Skin of body (tissue), 2 donors: ENCODE data around the gene TMEM150A. TPM values are rescaled to one million over a fixed set of nuclear protein-coding genes. Genes with fewer than 3 reads are reported as not detected.
"Not testable (repeated sequence)": the region's sequence is repeated elsewhere in the genome, so short reads cannot be mapped to it uniquely, and the experiment has no call there.

ENCODE experiments used
- DNase-seq: peaks from one replicate; lab custom pipeline; 2025; lab: John Stamatoyannopoulos, UW
- total RNA-seq: library from RNA; depleted of rRNA; stranded (reverse); fragments of >200 nt; gene quantifications from one replicate; pipeline ENCODE4 v1.2.3, GENCODE V29; 2014

The TMEM150A gene
- 3.3 TPM for total RNA-seq

GRCh38 chr2:85602476-85603234 lies at the start of gene TMEM150A:
Gene TMEM150A (minus strand): TSS chr2:85602698. CDS start chr2:85601948, 750 bp downstream.
- peak; percentile 88 for DNase-seq

GRCh38 chr2:85652056-85652455 lies 49.6 kb upstream of the TMEM150A start:
- DNase-seq, result no peak

DNA sequence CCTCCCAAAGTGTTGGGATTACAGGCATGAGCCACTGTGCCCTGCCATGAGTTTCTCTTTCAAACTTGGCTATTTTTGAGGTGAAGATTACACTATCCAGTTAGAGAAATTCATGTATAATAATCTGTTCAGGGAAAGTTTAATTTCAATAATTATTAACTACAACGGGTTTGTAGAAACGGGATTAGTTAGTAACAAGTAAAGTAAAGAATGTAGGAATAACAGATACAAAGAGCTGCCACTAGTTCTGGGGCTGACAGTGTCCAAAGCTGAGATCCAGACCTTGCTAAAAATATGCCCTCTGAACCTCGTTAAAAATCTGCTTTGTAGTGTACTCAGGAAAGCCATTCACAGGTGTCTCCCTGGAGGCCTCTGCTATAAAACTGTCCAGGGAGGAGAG lies 48.6 kb upstream of the TMEM150A start:
- no peak for DNase-seq

GRCh38 chr2:85650456-85650855 lies 48.0 kb upstream of the TMEM150A start:
- no peak for DNase-seq

- no peak for DNase-seq
These were observed 47.0 kb upstream of the TMEM150A start for GRCh38 chr2:85649201-85650190.

GRCh38 chr2:85648619-85649018 lies 46.1 kb upstream of the TMEM150A start:
- DNase-seq, result no peak

DNA sequence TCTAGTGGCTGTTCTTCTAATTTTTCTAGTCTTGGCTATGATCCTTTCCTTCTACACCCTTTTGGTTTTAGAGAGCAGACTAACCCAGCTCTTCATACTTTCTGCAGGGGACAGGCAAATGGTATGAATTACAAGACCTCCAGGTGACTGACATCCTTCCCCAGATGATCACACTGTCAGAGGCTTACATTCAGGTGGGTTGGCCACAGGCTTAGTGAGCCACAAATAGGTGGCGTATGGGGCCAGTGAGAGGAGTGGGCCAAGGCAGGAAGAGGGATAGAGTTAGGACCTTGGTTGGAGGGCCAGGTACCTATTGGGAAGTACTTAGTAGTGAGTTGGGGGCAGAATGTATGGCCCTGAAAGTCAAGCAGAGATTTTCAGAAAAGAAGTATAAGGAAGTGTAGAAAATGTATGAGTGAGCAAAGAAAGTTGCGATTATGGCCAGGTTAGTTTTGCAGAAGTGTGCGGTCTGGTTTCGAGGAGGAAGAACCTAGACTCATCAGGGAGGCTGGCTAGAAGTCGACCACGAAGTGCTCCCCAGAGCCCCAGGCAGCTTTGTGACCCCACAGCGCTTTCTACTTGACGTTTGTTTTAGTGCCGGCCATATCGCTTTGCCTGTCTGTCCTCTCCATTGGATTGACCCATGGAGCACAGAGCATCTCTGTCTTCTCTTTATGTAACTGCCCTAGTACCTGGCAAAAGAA lies 45.5 kb upstream of the TMEM150A start:
- DNase-seq, result no peak

DNA sequence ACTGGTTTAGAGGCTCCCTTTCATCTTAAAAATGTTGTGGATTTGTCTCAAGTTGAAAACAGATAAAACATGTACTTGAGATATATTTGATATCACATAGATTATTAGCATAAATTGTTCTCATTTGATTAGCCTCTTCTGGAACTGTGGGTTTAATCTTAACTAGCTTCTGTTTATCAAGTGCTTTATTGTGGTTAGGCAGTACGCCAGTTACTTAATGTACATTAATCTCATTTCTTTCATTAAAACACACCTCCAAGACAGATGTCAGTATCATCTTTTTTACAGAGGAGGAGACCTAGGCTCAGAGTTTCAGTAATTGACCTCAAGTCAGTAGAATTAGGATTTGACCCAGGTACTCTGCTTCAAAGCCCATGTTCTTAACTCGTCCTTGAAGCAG lies 43.7 kb upstream of the TMEM150A start:
- DNase-seq, result no peak

GRCh38 chr2:85644909-85645308 lies 42.4 kb upstream of the TMEM150A start:
- no peak for DNase-seq

DNA sequence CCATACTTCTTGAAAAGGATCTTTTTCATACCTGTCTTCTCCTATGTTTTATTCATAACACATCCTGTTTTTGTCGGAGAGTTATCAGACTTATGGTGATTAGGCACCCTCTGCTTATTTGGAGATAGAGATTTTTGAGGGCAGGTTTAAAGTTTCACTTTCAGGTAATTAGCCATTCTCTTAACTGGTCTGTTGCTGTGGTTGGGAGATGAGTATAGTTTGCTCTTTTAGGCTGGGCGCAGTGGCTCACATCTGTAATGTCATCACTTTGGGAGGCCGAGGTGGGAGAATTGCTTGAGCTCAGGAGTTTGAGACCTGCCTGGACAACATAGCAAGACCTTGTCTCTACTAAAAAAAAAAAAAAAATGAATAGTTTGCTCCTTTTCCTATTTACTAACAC lies 40.2 kb upstream of the TMEM150A start:
- DNase-seq, result no peak

- no peak for DNase-seq
These were observed 33.1 kb upstream of the TMEM150A start for GRCh38 chr2:85635636-85636035.

DNA sequence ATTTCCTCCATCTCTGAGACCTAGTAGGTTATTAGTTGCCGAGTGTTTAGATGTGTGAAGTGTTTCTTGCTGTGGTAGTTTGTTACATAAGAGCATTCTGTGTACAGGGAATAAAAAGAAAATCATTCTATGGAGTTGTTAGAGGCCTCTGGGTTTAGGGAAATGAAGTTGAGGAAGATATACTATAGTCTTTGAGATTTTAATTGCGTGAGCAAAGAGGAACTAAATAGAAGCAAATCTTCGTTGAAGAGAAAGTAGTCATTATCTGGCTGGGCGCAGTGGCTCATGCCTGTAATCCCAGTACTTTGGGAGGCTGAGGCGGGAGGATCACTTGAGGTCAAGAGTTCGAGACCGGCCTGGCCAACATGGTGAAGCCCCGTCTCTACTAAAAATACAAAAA lies 32.5 kb upstream of the TMEM150A start:
- no peak for DNase-seq

DNA sequence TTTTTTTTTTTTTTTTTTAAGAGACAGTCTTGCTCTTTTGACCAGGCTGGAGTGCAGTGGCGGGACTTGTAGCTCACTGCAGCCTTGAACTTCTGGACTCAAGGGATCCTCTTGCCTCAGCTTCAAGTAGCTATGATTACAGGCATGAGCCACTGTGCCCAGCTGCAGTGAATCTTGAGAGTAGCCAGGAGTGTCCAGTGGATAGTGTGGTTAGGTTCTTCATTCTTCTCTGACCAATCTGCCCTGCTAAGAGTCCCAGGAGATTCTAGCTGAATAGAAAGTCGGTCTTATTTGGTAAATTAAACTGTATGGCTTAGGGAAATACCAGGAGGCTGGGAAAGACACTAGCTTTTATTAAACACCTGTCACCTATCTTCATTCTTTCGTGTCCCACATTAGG lies 28.8 kb upstream of the TMEM150A start:
- DNase-seq, result no peak

DNA sequence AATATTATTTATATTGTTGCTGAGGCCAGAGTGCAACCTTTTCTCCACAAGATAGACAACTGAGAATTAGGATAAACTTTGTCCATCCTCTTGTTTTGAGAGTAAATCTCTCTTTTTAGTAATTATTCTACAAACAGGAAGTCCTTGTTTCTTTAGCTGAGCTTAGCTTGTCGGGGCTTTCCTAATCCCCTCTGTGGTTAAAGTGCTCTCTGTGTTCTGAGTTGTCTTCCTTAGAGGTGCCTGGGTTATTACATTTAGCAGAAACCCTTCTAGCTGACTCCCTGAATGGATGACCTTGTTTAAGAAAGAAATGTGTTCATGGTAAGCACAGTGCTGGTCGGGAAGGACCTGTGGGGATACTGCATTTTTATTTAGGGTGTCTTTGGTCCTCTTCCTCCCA lies 26.2 kb upstream of the TMEM150A start:
- no peak for DNase-seq

GRCh38 chr2:85623991-85624390 lies 21.5 kb upstream of the TMEM150A start:
- no peak for DNase-seq

GRCh38 chr2:85621338-85621737 lies 18.8 kb upstream of the TMEM150A start:
- no peak for DNase-seq

DNA sequence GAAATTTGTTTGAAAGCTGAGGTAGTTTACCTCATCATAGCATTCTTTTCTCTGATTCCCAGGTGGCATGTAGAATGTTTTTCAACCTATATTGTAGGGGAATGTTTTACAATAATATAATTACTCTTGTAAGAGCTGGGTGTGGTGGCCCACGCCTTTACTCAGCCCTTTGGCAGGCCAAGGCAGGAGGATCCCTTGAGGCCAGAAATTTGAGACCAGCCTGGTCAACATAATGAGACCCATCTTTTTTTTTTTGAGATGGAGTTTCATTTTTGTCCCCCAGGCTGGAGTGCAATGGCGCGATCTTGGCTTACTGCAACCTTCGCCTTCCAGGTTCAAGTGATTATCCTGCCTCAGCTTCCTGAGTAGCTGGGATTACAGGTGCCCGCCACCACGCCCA lies 17.1 kb upstream of the TMEM150A start:
- DNase-seq, result no peak

GRCh38 chr2:85617723-85618122 lies 15.2 kb upstream of the TMEM150A start:
- DNase-seq, result not testable (repeated sequence)

GRCh38 chr2:85615413-85615728 lies 12.9 kb upstream of the TMEM150A start:
- no peak for DNase-seq

GRCh38 chr2:85614757-85615156 lies 12.3 kb upstream of the TMEM150A start:
- DNase-seq, result not testable (repeated sequence)

GRCh38 chr2:85613717-85614515 lies 11.4 kb upstream of the TMEM150A start:
- no peak for DNase-seq
